ENCODE measurements around the gene BRIX1. TPM values are rescaled to one million over a fixed set of nuclear protein-coding genes. Genes with fewer than 3 reads are reported as not detected.

BRIX1 gene
- total and polyA plus RNA-seq, 2 donors (not counting 1 experiment from before 2014, with no cell fraction given) = 6.9 to 29.3 TPM

DNA sequence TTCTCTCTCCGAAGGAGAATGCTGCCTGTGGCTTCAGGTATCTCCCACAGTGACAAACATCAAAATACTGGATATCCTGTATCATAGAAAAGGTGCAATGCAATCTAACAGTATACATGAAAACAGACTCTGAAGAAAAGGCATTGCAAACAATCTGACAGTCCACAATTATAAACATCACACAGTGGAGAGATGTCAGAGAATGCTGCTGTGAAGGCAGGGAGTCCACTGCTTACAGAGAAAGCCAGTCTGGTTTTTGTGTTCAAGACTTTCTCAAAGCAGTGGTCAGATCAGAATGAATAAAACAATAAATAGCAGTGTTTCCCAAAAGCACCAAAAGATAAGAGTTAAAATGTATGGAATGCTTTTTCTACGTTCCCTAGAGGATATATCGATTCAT is 47.9 kb upstream of the BRIX1 start:
- intact Hi-C loops (cut with micrococcal nuclease) = no loop called here
- DNase-seq (no peak), ATAC-seq (ENCODE audit: low read depth) (no peak)
- peaks cover 5% of the 10 kb centered on the region for H3K27me3 Mint-ChIP-seq
- H3K4me3 ChIP-seq (ENCODE audit: control extremely low read depth in 1 of 5, extremely low read depth in 1 of 5, insufficient read depth in 1 of 5, low read depth in 2 of 5, low read length in 4 of 5) = no peak overlapping the region
- H3K36me3 ChIP-seq (replicated peaks in 1 of 2; ENCODE audit: control extremely low read depth in 1 of 2, control insufficient read depth in 1 of 2, extremely low read depth in 1 of 2, insufficient read depth in 2 of 2, low read length in 1 of 2) = no peaks in the 10 kb centered on the region
- H3K27me3 ChIP-seq (replicated peaks in 1 of 4; ENCODE audit: control extremely low read depth in 1 of 4, control insufficient read depth in 3 of 4, insufficient read depth in 4 of 4, low read length in 3 of 4) = no peaks in the 10 kb centered on the region
- ChIA-PET POLR2A (no interaction called here), CTCF (no interaction called here)
- H3K4me1 Mint-ChIP-seq = no peaks in the 10 kb centered on the region
- no peaks in the 10 kb centered on the region for H3K9me3 ChIP-seq (ENCODE audit: control extremely low read depth in 1 of 3, control insufficient read depth in 2 of 3, insufficient read depth in 1 of 3, low read length in 2 of 3)
- H3K4me3 Mint-ChIP-seq = no peak overlapping the region
- H3K4me2 ChIP-seq (replicated peaks; ENCODE audit: low read depth, low read length, poor library complexity, severe bottlenecking) = no peak overlapping the region
- H4K20me1 ChIP-seq (ENCODE audit: control insufficient read depth, insufficient read depth, low read length, poor library complexity, severe bottlenecking) = no peaks in the 10 kb centered on the region
- H3K79me2 ChIP-seq (ENCODE audit: control insufficient read depth, insufficient read depth, low read length) = no peaks in the 10 kb centered on the region
- no peaks in the 10 kb centered on the region for H3K4me1 ChIP-seq (ENCODE audit: control insufficient read depth in 2 of 2, insufficient read depth in 2 of 2, low read length in 2 of 2)
- H3K27ac ChIP-seq (ENCODE audit: low read length in 2 of 2) = no peak overlapping the region
- H3K9me3 Mint-ChIP-seq (ENCODE audit: insufficient read depth) = no peaks in the 10 kb centered on the region
- no peak for TF ChIP-seq EZH2 (IDR thresholded peaks at IDR 0.05; ENCODE audit: borderline replicate concordance, insufficient read depth, low read depth, low read length, poor library complexity, severe bottlenecking)
- TF ChIP-seq, protein P1, sequence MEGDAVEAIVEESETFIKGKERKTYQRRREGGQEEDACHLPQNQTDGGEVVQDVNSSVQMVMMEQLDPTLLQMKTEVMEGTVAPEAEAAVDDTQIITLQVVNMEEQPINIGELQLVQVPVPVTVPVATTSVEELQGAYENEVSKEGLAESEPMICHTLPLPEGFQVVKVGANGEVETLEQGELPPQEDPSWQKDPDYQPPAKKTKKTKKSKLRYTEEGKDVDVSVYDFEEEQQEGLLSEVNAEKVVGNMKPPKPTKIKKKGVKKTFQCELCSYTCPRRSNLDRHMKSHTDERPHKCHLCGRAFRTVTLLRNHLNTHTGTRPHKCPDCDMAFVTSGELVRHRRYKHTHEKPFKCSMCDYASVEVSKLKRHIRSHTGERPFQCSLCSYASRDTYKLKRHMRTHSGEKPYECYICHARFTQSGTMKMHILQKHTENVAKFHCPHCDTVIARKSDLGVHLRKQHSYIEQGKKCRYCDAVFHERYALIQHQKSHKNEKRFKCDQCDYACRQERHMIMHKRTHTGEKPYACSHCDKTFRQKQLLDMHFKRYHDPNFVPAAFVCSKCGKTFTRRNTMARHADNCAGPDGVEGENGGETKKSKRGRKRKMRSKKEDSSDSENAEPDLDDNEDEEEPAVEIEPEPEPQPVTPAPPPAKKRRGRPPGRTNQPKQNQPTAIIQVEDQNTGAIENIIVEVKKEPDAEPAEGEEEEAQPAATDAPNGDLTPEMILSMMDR (IDR thresholded peaks at IDR 0.05) = no peak
- WGBS (ENCODE audit: insufficient coverage) = no CpG with 5 or more reads among the region's 3 CpGs
- H3K9ac ChIP-seq (ENCODE audit: low read length) = no peak overlapping the region
- H2AFZ ChIP-seq (ENCODE audit: insufficient read depth, low read depth, low read length, poor library complexity, severe bottlenecking) = no peak overlapping the region
- H3K27ac Mint-ChIP-seq = no peak overlapping the region

DNA sequence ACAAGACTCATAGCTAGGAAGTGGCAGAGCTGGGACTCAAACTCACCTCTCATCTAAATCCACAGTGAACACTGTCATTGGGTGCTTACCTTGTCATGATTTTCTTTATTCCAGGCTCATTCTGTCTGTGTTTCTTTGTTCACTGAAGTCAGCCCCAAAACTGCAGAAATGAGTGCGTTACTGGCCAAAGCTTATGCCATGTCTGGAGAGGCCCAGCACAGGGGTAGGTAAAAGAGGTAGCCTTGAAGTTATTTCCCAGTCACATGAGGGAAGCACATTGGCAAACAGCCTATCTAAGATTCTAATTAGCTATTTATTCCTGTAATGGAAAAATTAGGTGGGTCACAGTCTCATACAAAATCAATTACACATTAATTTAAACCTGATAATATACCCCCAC is 46.7 kb upstream of the BRIX1 start:
- Histone ChIP-seq H3K4me1 (ENCODE audit: control insufficient read depth in 2 of 2, insufficient read depth in 2 of 2, low read length in 2 of 2) (no peaks in the 10 kb centered on the region), H3K27me3 (replicated peaks in 1 of 4; ENCODE audit: control extremely low read depth in 1 of 4, control insufficient read depth in 3 of 4, insufficient read depth in 4 of 4, low read length in 3 of 4) (no peaks in the 10 kb centered on the region), H4K20me1 (ENCODE audit: control insufficient read depth, insufficient read depth, low read length, poor library complexity, severe bottlenecking) (no peaks in the 10 kb centered on the region), H3K79me2 (ENCODE audit: control insufficient read depth, insufficient read depth, low read length) (no peaks in the 10 kb centered on the region), H3K36me3 (replicated peaks in 1 of 2; ENCODE audit: control extremely low read depth in 1 of 2, control insufficient read depth in 1 of 2, extremely low read depth in 1 of 2, insufficient read depth in 2 of 2, low read length in 1 of 2) (no peaks in the 10 kb centered on the region), H3K4me3 (ENCODE audit: control extremely low read depth in 1 of 5, extremely low read depth in 1 of 5, insufficient read depth in 1 of 5, low read depth in 2 of 5, low read length in 4 of 5) (no peak overlapping the region), H3K27ac (ENCODE audit: low read length in 2 of 2) (no peak overlapping the region), H3K4me2 (replicated peaks; ENCODE audit: low read depth, low read length, poor library complexity, severe bottlenecking) (no peak overlapping the region), H2AFZ (ENCODE audit: insufficient read depth, low read depth, low read length, poor library complexity, severe bottlenecking) (no peak overlapping the region), H3K9ac (ENCODE audit: low read length) (no peak overlapping the region), H3K9me3 (ENCODE audit: control extremely low read depth in 1 of 3, control insufficient read depth in 2 of 3, insufficient read depth in 1 of 3, low read length in 2 of 3) (no peaks in the 10 kb centered on the region)
- CTCF ChIA-PET = interaction anchor here (0.6 kb wide), 1 partner anchor 28 kb away, joined by 3 read pairs; no protein-coding TSS in a partner anchor
- TF ChIP-seq EZH2 (IDR thresholded peaks at IDR 0.05; ENCODE audit: borderline replicate concordance, insufficient read depth, low read depth, low read length, poor library complexity, severe bottlenecking) = no peak
- TF ChIP-seq, protein P1 (IDR thresholded peaks at IDR 0.05) = no peak
- Mint-ChIP-seq H3K9me3 (ENCODE audit: insufficient read depth) (no peaks in the 10 kb centered on the region), H3K4me3 (no peak overlapping the region), H3K4me1 (no peaks in the 10 kb centered on the region), H3K27me3 (peaks cover 5% of the 10 kb centered on the region), H3K27ac (no peak overlapping the region)
- DNase-seq (no peak), ATAC-seq (ENCODE audit: low read depth) (no peak)
- 100% methylated on average over 1 of the region's 1 CpG for WGBS (ENCODE audit: insufficient coverage)
- POLR2A ChIA-PET = no interaction called here
- intact Hi-C loops (cut with micrococcal nuclease) = no loop called here
